ENCODE measurements around the gene PIK3CG.

DNA sequence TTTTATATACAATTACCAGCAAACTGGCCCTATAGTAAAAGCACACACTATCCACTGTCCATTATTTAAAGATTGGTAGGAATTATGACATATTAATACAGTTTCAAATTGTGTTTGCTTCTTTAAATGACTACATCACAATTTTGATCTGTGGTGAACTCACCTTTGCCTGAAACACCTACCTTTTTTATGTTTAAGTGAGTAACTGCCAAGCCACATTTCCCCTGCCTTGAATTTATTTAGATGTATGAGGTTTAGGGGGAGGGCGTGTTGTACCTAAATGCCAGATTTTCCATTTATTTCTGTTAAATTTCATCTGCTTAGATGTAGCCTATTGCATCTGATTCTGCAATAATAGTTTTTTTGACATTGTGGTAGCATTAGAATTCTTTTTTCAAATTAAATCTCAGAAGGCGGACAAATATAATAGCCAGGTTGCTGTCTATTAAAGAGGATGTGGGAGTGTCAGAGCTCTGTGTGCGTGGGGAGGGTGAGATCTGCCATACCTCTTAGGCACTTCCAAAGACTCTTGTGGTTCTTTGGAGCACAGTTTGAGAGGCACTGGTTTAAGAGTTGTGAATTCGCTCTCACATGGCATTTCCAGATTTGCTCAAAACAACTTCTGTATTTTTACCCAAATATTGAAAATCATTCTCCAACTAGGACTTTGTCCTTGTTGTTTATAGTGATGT, 13.8 kb downstream of the PIK3CG start:
- TF ChIP-seq CTCF (IDR thresholded peaks at IDR 0.05) = no peak
- no peak for TF ChIP-seq POLR2A (IDR thresholded peaks at IDR 0.05)
